GM13976 (cell line): ENCODE measurements around the gene SPATA13.
"Not testable (repeated sequence)": the region's sequence is repeated elsewhere in the genome, so short reads cannot be mapped to it uniquely, and the experiment has no call there.

Experiments used
- DNase-seq: peaks from one replicate; pipeline ENCODE4 v3.0.0; 2012; ENCODE audit warnings: low spot score
- in situ Hi-C: fragments of 300-500 bp; cut with MboI; formaldehyde crosslinking; loops from one replicate; pipeline ENCODE4 v1.12.0; 2022; ENCODE audit warnings: low sequenced_read_pairs, mixed read lengths, inconsistent platforms; ENCODE audit not compliant: unreplicated experiment
- TF ChIP-seq, protein P1 (sequence below): IDR thresholded peaks from 2 replicates; pipeline ENCODE4 v1.5.1; 2012; ENCODE audit warnings: borderline replicate concordance, mild to moderate bottlenecking; ENCODE audit not compliant: insufficient read depth; ENCODE audit errors: extremely low read depth, missing control alignments, control extremely low read depth

SPATA13 gene

DNA sequence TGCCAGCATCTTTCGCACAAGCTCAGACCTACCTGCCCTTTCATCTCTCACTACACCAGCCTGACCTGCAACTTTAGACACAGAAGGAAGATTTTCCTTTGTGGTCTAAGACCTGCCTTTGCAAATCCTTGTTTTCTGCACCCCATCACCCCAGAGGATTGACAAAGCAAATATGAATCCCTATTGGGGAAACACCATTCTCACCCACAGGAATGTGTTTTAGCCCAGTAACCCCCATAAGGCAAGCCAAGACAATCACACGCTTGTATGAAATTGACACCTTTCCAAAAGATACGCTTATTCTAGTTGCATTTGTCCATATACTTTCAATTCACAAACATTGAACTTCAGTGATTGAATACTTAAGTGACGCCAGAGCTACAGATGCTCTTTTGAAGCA lies 55.7 kb downstream of the SPATA13 start:
- TF ChIP-seq, protein P1, sequence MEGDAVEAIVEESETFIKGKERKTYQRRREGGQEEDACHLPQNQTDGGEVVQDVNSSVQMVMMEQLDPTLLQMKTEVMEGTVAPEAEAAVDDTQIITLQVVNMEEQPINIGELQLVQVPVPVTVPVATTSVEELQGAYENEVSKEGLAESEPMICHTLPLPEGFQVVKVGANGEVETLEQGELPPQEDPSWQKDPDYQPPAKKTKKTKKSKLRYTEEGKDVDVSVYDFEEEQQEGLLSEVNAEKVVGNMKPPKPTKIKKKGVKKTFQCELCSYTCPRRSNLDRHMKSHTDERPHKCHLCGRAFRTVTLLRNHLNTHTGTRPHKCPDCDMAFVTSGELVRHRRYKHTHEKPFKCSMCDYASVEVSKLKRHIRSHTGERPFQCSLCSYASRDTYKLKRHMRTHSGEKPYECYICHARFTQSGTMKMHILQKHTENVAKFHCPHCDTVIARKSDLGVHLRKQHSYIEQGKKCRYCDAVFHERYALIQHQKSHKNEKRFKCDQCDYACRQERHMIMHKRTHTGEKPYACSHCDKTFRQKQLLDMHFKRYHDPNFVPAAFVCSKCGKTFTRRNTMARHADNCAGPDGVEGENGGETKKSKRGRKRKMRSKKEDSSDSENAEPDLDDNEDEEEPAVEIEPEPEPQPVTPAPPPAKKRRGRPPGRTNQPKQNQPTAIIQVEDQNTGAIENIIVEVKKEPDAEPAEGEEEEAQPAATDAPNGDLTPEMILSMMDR: no peak
- no peak for DNase-seq
- in situ Hi-C loops: no loop called here

GRCh38 chr13:24216779-24217178 lies 56.3 kb downstream of the SPATA13 start:
- in situ Hi-C loops, DNase-seq: not testable (repeated sequence)

GRCh38 chr13:24217601-24218281 lies 57.2 kb downstream of the SPATA13 start:
- TF ChIP-seq, protein P1: no peak
- in situ Hi-C loops: no loop called here
- DNase-seq: no peak

- TF ChIP-seq, protein P1: no peak
- in situ Hi-C loops: no loop called here
- DNase-seq: no peak
These were observed 57.8 kb downstream of the SPATA13 start for GRCh38 chr13:24218338-24218737.

GRCh38 chr13:24218977-24219376 lies 58.5 kb downstream of the SPATA13 start:
- DNase-seq: no peak
- TF ChIP-seq, protein P1: no peak
- in situ Hi-C loops: no loop called here

GRCh38 chr13:24220086-24220703 lies 59.7 kb downstream of the SPATA13 start:
- TF ChIP-seq, protein P1: peak; percentile 61
- in situ Hi-C loops: loop anchor here (10.0 kb wide), 2 partner anchors 175 to 305 kb away; no protein-coding TSS in a partner anchor
- peak; percentile 69 for DNase-seq

GRCh38 chr13:24221007-24221406 lies 60.5 kb downstream of the SPATA13 start:
- TF ChIP-seq, protein P1: no peak
- in situ Hi-C loops: loop anchor here (10.0 kb wide), 2 partner anchors 176 to 306 kb away; no protein-coding TSS in a partner anchor
- no peak for DNase-seq
